ENCODE data around the gene TMEM72.

TMEM72 gene

GRCh38 chr10:44970812-44971395 is 59.8 kb downstream of the TMEM72 start:
- Mint-ChIP-seq H3K9me3 (no peaks in the 10 kb centered on the region), H3K27ac (peak overlapping the region; percentile 83), H3K4me1 (peaks cover 43% of the 10 kb centered on the region), H3K4me3 (no peak overlapping the region), H3K36me3 (no peaks in the 10 kb centered on the region)
- ATAC-seq = no peak
- no peak for DNase-seq (ENCODE audit: low spot score in 2 of 2)

GRCh38 chr10:44971434-44971833 is 60.3 kb downstream of the TMEM72 start:
- DNase-seq (ENCODE audit: low spot score in 2 of 2) = no peak
- no peak for ATAC-seq
- peaks cover 38% of the 10 kb centered on the region for H3K4me1 Mint-ChIP-seq
- H3K27ac Mint-ChIP-seq = no peak overlapping the region
- H3K9me3 Mint-ChIP-seq = no peaks in the 10 kb centered on the region
- no peak overlapping the region for H3K4me3 Mint-ChIP-seq
- H3K36me3 Mint-ChIP-seq = no peaks in the 10 kb centered on the region

GRCh38 chr10:44971935-44972757 is 61.0 kb downstream of the TMEM72 start:
- H3K36me3 Mint-ChIP-seq = no peaks in the 10 kb centered on the region
- no peaks in the 10 kb centered on the region for H3K9me3 Mint-ChIP-seq
- H3K4me3 Mint-ChIP-seq = no peak overlapping the region
- ATAC-seq (no peak), DNase-seq (ENCODE audit: low spot score in 2 of 2) (no peak)
- H3K27ac Mint-ChIP-seq = no peak overlapping the region
- peaks cover 37% of the 10 kb centered on the region for H3K4me1 Mint-ChIP-seq

- peaks cover 30% of the 10 kb centered on the region for H3K4me1 Mint-ChIP-seq
- no peaks in the 10 kb centered on the region for H3K36me3 Mint-ChIP-seq
- no peak overlapping the region for H3K27ac Mint-ChIP-seq
- ATAC-seq = no peak
- no peak overlapping the region for H3K4me3 Mint-ChIP-seq
- DNase-seq (ENCODE audit: low spot score in 2 of 2) = no peak
- no peaks in the 10 kb centered on the region for H3K9me3 Mint-ChIP-seq
Observed at GRCh38 chr10:44972874-44973306, 61.8 kb downstream of the TMEM72 start.

GRCh38 chr10:44973323-44974081 is 62.4 kb downstream of the TMEM72 start:
- Mint-ChIP-seq H3K4me3 (peak overlapping the region; percentile 57), H3K9me3 (no peaks in the 10 kb centered on the region), H3K36me3 (no peaks in the 10 kb centered on the region), H3K4me1 (peaks cover 24% of the 10 kb centered on the region), H3K27ac (peak overlapping the region; percentile 52)
- ATAC-seq = no peak
- no peak for DNase-seq (ENCODE audit: low spot score in 2 of 2)

- Mint-ChIP-seq H3K4me3 (peak overlapping the region; percentile 57), H3K4me1 (peaks cover 17% of the 10 kb centered on the region), H3K27ac (peak overlapping the region; percentile 52), H3K9me3 (no peaks in the 10 kb centered on the region), H3K36me3 (no peaks in the 10 kb centered on the region)
- ATAC-seq (no peak), DNase-seq (ENCODE audit: low spot score in 2 of 2) (no peak)
Observed at GRCh38 chr10:44974082-44974627, 63.0 kb downstream of the TMEM72 start.

GRCh38 chr10:44974628-44975430 is 63.7 kb downstream of the TMEM72 start:
- no peaks in the 10 kb centered on the region for H3K36me3 Mint-ChIP-seq
- peak overlapping the region; percentile 57 for H3K4me3 Mint-ChIP-seq
- DNase-seq (ENCODE audit: low spot score in 2 of 2) = peak; percentile 77 to 88
- peaks cover 10% of the 10 kb centered on the region for H3K4me1 Mint-ChIP-seq
- ATAC-seq = peak; percentile 91
- no peaks in the 10 kb centered on the region for H3K9me3 Mint-ChIP-seq
- peak overlapping the region; percentile 52 for H3K27ac Mint-ChIP-seq

- H3K9me3 Mint-ChIP-seq = no peaks in the 10 kb centered on the region
- no peaks in the 10 kb centered on the region for H3K36me3 Mint-ChIP-seq
- DNase-seq (ENCODE audit: low spot score in 2 of 2) (no peak), ATAC-seq (no peak)
- H3K4me1 Mint-ChIP-seq = peaks cover 8% of the 10 kb centered on the region
- peak overlapping the region; percentile 57 for H3K4me3 Mint-ChIP-seq
- no peak overlapping the region for H3K27ac Mint-ChIP-seq
Observed at GRCh38 chr10:44975431-44976331, 64.5 kb downstream of the TMEM72 start.

GRCh38 chr10:44976352-44977198 is 65.4 kb downstream of the TMEM72 start:
- H3K4me3 Mint-ChIP-seq = no peak overlapping the region
- H3K27ac Mint-ChIP-seq = peak overlapping the region; percentile 58

GRCh38 chr10:44977287-44978212 is 66.4 kb downstream of the TMEM72 start:
- Mint-ChIP-seq H3K36me3 (no peaks in the 10 kb centered on the region), H3K4me1 (peaks cover 8% of the 10 kb centered on the region), H3K9me3 (no peaks in the 10 kb centered on the region), H3K4me3 (no peak overlapping the region), H3K27ac (peak overlapping the region; percentile 58)
- DNase-seq (ENCODE audit: low spot score in 2 of 2) (no peak), ATAC-seq (no peak)

More at GRCh38 chr10:44976352-44977198, 65.4 kb downstream of the TMEM72 start:
- ATAC-seq (no peak), DNase-seq (ENCODE audit: low spot score in 2 of 2) (no peak)
- Mint-ChIP-seq H3K4me1 (peaks cover 8% of the 10 kb centered on the region), H3K9me3 (no peaks in the 10 kb centered on the region), H3K36me3 (no peaks in the 10 kb centered on the region)

- no peak overlapping the region for H3K27ac Mint-ChIP-seq
- H3K9me3 Mint-ChIP-seq = no peaks in the 10 kb centered on the region
- H3K36me3 Mint-ChIP-seq = no peaks in the 10 kb centered on the region
- DNase-seq (ENCODE audit: low spot score in 2 of 2) (no peak), ATAC-seq (no peak)
- no peak overlapping the region for H3K4me3 Mint-ChIP-seq
- peaks cover 7% of the 10 kb centered on the region for H3K4me1 Mint-ChIP-seq
Observed at GRCh38 chr10:44978213-44978569, 67.1 kb downstream of the TMEM72 start.

GRCh38 chr10:44978570-44979280 is 67.6 kb downstream of the TMEM72 start, which contains the start of gene DEPP1:
DEPP1 (minus strand) TSS chr10:44978809; CDS start chr10:44978030, 779 bp downstream.
- Mint-ChIP-seq H3K4me3 (no peak within 1 kb of the TSS), H3K27ac (no peak within 1 kb of the TSS), H3K4me1 (peaks cover 1% of the 10 kb centered on the region), H3K9me3 (no peaks in the 10 kb centered on the region), H3K36me3 (no peaks in the 10 kb centered on the region)
- no peak for DNase-seq (ENCODE audit: low spot score in 2 of 2)
- no peak for ATAC-seq

Data from stimulated activated effector memory CD8-positive, alpha-beta T cell treated with anti-CD3 and anti-CD28 coated beads, Interleukin-12 subunit alpha, Interleukin-12 subunit beta, amount 100 ng/mL, for 72 hours (primary cell).